OCI-LY1 (cell line): ENCODE data around the gene IRF2BP2.

Source experiments
- CTCF ChIP-seq: fragments of 200-600 bp; sonication (generic), shearing (Covaris generic); IDR thresholded peaks from 2 replicates; pipeline ENCODE4 v1.5.1; 2017; ENCODE audit warnings: mild to moderate bottlenecking, antibody characterized with exemption, low read length, moderate library complexity, mixed read lengths
- EZH2 ChIP-seq: fragments of 200-600 bp; sonication (generic), shearing (Covaris generic); IDR thresholded peaks from 2 replicates; pipeline ENCODE4 v1.8.0; 2017; ENCODE audit warnings: borderline replicate concordance, mixed run types, mild to moderate bottlenecking, antibody characterized with exemption, low read length, moderate library complexity, mixed read lengths

GRCh38 chr1:234592240-234592639 is 17.7 kb downstream of the IRF2BP2 start:
- no peak for TF ChIP-seq CTCF
- TF ChIP-seq EZH2 = no peak
